Mucosa of stomach (tissue), 1 donor: ENCODE data around the gene MINPP1.

Experiments used
- H3K27me3 ChIP-seq: one replicate; pipeline ENCODE4 v1.7.0; 2013; ENCODE audit warnings: mild to moderate bottlenecking, low read length; ENCODE audit not compliant: control insufficient read depth, insufficient read depth
- H3K36me3 ChIP-seq: one replicate; pipeline ENCODE4 v1.7.0; 2013; ENCODE audit warnings: low read length; ENCODE audit not compliant: control insufficient read depth, insufficient read depth
- H3K4me1 ChIP-seq: one replicate; pipeline ENCODE4 v1.7.0; 2013; ENCODE audit warnings: mild to moderate bottlenecking, low read length; ENCODE audit not compliant: control insufficient read depth, insufficient read depth
- H3K4me3 ChIP-seq: one replicate; pipeline ENCODE4 v1.7.0; 2013; ENCODE audit warnings: low read length
- H3K9ac ChIP-seq: one replicate; pipeline ENCODE4 v1.7.0; 2013; ENCODE audit warnings: mild to moderate bottlenecking, low read length, moderate library complexity
- H3K9me3 ChIP-seq: one replicate; pipeline ENCODE4 v1.7.0; 2013; ENCODE audit warnings: mild to moderate bottlenecking, low read length, moderate library complexity; ENCODE audit not compliant: control insufficient read depth
- donor health status: Pancreatic carcinoma.

MINPP1 gene

DNA sequence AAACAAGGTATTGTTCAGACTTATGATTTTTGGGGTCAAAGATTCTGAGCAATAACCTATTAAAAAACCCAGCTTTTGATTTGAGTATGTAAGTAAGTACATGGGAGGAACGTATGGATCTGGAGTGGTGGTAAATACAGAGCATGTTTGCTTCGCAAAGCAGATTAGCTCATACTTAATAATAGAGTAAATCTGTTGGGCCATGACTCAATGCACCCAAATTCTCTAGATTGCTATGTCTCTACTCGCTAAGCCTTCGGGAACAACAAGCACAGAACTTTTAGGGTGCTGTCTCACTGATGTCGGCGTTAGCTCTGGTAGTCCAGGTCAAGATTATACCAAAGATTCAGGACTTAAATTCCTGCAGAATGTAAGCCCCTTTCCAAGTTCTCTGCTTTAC is 807 bp upstream of the MINPP1 start:
- no peaks in the 10 kb centered on the region for H3K27me3 ChIP-seq
- H3K4me3 ChIP-seq: no peak overlapping the region
- peaks cover 5% of the 10 kb centered on the region for H3K4me1 ChIP-seq
- H3K36me3 ChIP-seq: no peaks in the 10 kb centered on the region
- peak overlapping the region; percentile 70 for H3K9ac ChIP-seq
- H3K9me3 ChIP-seq: no peaks in the 10 kb centered on the region

DNA sequence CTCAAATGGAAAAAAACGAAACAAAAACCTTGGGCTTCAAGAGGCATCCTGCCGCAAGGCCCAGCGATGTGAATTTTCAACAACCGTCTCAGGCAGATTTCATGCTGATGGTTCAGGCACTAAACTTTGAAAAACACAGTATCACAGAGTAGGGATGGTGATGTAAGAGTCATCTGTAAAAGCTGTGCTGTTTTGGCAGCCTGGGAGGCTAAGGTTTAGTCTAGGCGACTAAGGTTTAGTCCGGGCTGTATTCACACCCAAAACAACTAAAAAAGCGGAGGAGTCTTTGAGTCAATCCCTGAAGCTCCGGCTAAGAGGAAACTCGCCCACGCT is 420 bp upstream of the MINPP1 start:
- H3K4me3 ChIP-seq: peak overlapping the region; percentile 94
- H3K9ac ChIP-seq: peak overlapping the region; percentile 70
- H3K27me3 ChIP-seq: no peaks in the 10 kb centered on the region
- H3K4me1 ChIP-seq: peaks cover 5% of the 10 kb centered on the region
- no peaks in the 10 kb centered on the region for H3K9me3 ChIP-seq
- H3K36me3 ChIP-seq: no peaks in the 10 kb centered on the region

DNA sequence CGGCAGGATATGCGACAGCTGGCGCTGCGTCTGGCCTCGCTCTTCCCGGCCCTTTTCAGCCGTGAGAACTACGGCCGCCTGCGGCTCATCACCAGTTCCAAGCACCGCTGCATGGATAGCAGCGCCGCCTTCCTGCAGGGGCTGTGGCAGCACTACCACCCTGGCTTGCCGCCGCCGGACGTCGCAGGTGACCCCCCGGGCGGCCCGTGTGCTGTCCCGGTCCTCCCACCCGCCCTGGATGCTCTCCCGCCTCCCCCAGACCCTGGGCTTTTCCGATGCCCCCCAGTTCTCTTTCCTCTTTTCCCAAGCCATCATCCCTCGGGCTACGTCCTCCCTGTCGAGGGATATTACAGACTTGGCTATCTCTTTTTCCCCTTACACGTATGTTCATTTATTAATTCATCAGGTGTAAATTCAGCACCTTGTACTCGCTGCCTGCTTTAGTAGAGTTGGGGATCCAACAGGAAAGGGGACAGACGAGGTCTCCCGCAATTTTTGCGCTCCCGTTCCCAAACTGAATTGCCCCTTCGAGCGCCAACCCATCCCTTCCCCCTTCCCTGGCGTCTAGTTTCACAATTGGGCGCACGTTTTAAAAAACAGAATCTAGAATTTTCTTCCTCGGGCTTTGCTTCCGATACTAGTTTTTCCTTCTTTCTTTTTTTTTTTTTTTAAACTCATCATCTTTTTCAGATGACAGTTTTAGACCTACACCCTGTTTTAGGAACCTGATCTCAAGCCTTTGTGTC is 846 bp downstream of the MINPP1 start:
- Histone ChIP-seq H3K4me3 (peak overlapping the region; percentile 94), H3K9me3 (no peaks in the 10 kb centered on the region), H3K9ac (peak overlapping the region; percentile 70), H3K27me3 (no peaks in the 10 kb centered on the region), H3K4me1 (peaks cover 5% of the 10 kb centered on the region), H3K36me3 (no peaks in the 10 kb centered on the region)

DNA sequence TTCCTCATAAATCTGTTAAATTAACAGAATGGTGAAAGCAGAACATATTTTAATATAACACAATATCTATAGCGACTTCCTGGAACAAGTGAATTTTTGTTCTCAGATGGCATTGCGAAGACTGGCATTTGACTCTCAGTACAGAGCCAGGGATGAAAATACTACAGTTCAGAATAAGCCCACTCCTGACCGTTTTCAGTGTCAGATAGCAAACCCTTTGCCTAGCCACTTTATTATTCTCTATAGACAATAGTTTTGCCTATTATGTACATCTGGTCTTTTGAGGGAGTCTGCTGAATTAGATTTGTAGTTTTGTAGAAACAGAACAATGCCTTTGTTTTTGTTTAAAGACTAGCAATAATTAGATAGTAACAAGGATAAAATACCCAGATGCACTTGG is 2.3 kb downstream of the MINPP1 start:
- H3K9me3 ChIP-seq: no peaks in the 10 kb centered on the region
- no peak overlapping the region for H3K4me3 ChIP-seq
- no peaks in the 10 kb centered on the region for H3K36me3 ChIP-seq
- no peak overlapping the region for H3K9ac ChIP-seq
- no peaks in the 10 kb centered on the region for H3K27me3 ChIP-seq
- H3K4me1 ChIP-seq: peaks cover 5% of the 10 kb centered on the region

DNA sequence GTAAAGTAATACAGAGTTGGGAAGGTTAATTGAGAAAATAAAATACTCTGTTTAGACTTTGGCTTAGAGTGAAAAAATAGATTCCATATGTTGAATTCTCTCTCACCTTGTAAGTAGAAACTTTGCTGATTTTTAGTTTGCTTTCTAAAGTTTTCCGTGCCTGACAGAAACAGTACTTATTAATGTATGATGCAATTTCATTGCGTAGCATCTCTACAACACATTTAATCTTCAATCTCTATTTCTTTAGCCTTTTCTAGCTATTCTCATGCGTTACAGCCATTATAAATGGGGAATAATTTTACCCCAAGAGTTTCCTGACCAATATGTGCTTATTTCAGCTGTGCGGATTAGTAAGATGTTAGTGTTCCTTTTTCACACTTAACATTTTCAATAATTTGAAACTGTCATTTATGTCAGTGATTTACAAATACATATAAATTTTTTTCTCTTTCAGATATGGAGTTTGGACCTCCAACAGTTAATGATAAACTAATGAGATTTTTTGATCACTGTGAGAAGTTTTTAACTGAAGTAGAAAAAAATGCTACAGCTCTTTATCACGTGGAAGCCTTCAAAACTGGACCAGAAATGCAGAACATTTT is 3.3 kb downstream of the MINPP1 start:
- Histone ChIP-seq H3K36me3 (no peaks in the 10 kb centered on the region), H3K9me3 (no peaks in the 10 kb centered on the region), H3K4me3 (no peak overlapping the region), H3K9ac (no peak overlapping the region), H3K4me1 (peaks cover 5% of the 10 kb centered on the region), H3K27me3 (no peaks in the 10 kb centered on the region)

DNA sequence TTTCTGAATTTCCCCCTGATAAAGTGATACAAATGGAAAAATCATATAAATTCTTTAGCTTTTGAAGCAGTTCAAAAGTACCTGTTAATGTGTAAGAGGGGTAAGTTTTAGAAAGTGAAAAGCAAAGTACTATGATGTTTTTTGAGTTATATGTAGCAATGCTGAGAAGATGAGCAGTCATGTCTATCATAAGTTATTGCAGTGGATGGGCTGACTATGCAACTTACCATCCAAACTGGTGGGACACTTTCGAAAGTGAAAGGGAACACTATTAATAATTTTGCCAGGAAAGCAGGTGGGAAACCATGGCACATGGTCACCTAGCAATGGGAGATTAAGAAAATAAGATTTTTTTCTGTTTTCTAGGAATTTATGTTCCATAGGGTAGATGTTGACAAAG is 4.1 kb downstream of the MINPP1 start:
- Histone ChIP-seq H3K4me3 (no peak overlapping the region), H3K9ac (no peak overlapping the region), H3K9me3 (no peaks in the 10 kb centered on the region), H3K4me1 (peaks cover 5% of the 10 kb centered on the region), H3K36me3 (no peaks in the 10 kb centered on the region), H3K27me3 (no peaks in the 10 kb centered on the region)

DNA sequence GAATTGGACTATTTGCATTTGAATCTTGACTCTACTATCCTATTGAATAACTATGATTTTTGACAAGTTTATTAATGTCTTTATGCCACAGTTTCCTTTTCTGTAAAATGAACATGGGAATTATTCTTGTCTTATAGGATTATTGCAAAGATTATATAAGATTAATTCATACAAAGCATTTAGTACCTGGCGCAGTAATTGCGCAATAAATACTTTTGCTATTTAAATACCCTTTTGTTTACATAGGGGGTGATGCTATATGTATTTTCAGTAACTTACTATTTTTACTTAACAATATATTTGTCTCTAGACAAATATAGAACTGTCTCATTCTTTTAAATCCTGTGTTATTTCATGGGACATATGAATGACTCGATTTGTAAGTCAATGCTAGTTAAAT is 5.3 kb downstream of the MINPP1 start:
- H3K36me3 ChIP-seq: no peaks in the 10 kb centered on the region
- no peak overlapping the region for H3K4me3 ChIP-seq
- H3K27me3 ChIP-seq: no peaks in the 10 kb centered on the region
- H3K9ac ChIP-seq: no peak overlapping the region
- H3K9me3 ChIP-seq: no peaks in the 10 kb centered on the region
- peaks cover 5% of the 10 kb centered on the region for H3K4me1 ChIP-seq

DNA sequence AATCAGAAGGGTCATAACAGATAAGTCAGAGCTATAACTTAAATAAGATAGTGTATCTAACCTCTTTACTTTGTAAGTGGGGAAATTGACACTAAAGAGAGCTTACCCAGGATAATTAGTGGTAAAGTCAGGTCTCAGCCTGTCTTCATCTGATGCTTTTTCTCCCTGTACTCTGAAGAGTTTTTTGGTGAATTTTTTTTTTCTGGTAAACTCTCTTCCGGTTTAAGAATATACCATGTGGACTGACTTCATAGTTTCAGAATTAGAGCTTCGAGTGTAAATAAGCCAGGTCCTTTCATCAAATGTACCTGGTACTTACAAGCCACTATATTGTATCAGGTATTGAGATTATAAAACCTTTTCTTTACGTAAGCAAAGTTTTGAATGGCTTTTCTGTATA is 6.8 kb downstream of the MINPP1 start:
- Histone ChIP-seq H3K9ac (no peak overlapping the region), H3K9me3 (no peaks in the 10 kb centered on the region), H3K36me3 (no peaks in the 10 kb centered on the region), H3K4me1 (no peaks in the 10 kb centered on the region), H3K27me3 (no peaks in the 10 kb centered on the region), H3K4me3 (no peak overlapping the region)

DNA sequence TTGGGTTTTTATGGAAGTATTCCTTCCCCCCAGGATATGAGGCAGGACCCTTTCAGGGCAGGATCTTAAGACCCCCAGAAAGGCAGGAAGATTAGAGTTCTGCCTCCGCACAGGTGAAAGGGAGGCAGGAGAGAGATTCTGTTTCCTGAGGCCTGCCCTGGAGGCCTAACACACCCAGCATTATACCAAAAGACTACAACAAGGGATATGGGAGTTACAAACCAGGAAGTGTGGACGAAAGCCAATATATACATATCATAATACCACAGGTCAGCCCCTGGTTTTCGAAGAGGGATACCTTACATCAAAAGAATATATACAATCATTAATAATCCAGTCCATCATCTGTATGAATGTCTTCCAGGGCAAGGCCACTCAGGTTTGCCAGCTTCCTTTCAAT is 14.2 kb downstream of the MINPP1 start:
- no peaks in the 10 kb centered on the region for H3K36me3 ChIP-seq
- no peaks in the 10 kb centered on the region for H3K27me3 ChIP-seq
- no peak overlapping the region for H3K9ac ChIP-seq
- no peak overlapping the region for H3K4me3 ChIP-seq
- H3K4me1 ChIP-seq: no peaks in the 10 kb centered on the region
- no peaks in the 10 kb centered on the region for H3K9me3 ChIP-seq

DNA sequence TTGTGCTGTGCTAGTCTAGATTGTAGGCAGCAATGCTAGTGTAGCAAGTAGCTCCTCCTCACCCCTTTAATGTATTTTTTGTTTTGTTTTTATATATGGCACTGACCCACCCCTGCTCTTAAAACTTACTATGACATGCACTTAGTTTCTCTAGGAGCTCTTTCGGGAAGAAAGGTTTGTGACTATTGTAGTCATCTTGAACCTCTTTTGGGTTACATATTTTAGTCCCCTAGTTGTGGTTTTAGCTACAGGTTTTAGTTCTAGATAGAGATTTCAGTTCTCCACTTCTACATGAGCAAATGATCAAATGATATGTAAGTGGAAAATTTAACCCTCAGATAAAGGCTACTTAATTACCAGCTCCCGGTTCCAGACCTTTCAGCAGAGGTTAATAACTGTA is 14.9 kb downstream of the MINPP1 start:
- Histone ChIP-seq H3K36me3 (no peaks in the 10 kb centered on the region), H3K4me1 (no peaks in the 10 kb centered on the region), H3K9me3 (no peaks in the 10 kb centered on the region), H3K9ac (no peak overlapping the region), H3K27me3 (no peaks in the 10 kb centered on the region), H3K4me3 (no peak overlapping the region)

DNA sequence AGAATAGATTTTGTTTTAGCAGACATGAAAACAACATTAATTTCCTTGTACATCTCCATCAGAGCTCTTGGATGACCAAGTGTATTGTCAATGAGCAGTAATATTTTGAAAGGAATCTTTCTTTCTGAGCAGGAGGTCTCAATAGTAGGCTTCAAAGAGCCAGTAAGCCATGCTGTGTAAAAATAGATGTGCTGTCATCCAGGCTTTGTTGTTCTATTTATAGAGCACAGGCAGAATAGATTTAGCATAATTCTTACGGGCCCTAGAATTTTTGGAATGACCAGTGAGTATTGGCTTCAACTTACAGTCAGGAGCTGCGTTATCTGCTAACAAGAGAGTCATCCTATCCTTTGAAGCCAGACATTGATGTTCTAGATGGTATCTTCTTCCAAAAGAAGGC is 19.0 kb downstream of the MINPP1 start:
- H3K36me3 ChIP-seq: no peaks in the 10 kb centered on the region
- H3K9me3 ChIP-seq: no peaks in the 10 kb centered on the region
- no peak overlapping the region for H3K9ac ChIP-seq
- H3K27me3 ChIP-seq: no peaks in the 10 kb centered on the region
- no peak overlapping the region for H3K4me3 ChIP-seq
- H3K4me1 ChIP-seq: no peaks in the 10 kb centered on the region

DNA sequence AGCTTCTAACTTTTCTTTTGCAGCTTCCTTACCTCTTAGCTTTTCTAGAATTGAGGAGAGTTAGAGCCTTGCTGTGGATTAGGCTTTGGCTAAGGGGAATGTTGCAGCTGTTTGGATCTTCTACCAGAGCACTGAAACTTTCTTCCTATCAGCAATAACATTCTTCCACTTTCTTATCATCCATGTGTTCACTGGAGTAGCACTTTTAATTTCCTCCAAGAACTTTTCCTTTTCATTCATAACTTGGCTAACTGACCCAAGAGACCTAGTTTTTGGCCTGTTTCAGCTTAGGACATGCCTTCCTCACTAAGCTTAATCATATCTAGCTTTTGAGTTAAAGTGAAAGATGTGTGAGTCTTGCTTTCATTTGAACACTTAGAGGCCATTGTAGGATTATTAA is 19.6 kb downstream of the MINPP1 start:
- H3K4me1 ChIP-seq: no peaks in the 10 kb centered on the region
- no peak overlapping the region for H3K4me3 ChIP-seq
- no peaks in the 10 kb centered on the region for H3K27me3 ChIP-seq
- H3K9me3 ChIP-seq: no peaks in the 10 kb centered on the region
- no peaks in the 10 kb centered on the region for H3K36me3 ChIP-seq
- no peak overlapping the region for H3K9ac ChIP-seq
